Ishikawa (cell line): ENCODE results near the gene AMN1.

ENCODE experiments used
- CEBPB ChIP-seq: IDR thresholded peaks from 2 replicates; pipeline ENCODE4 v1.6.1; 2012
- CREB1 ChIP-seq: IDR thresholded peaks from 2 replicates; pipeline ENCODE4 v1.6.1; 2012; ENCODE audit warnings: low read depth
- EGR1 ChIP-seq: IDR thresholded peaks from 2 replicates; pipeline ENCODE4 v1.6.1; 2012
- MAX ChIP-seq: IDR thresholded peaks from 2 replicates; pipeline ENCODE4 v1.6.1; 2012
- RAD21 ChIP-seq: IDR thresholded peaks from 2 replicates; pipeline ENCODE4 v1.6.1; 2012; ENCODE audit warnings: low read depth
- TCF12 ChIP-seq: IDR thresholded peaks from 2 replicates; pipeline ENCODE4 v1.6.1; 2012; ENCODE audit warnings: low read depth
- TEAD4 ChIP-seq: IDR thresholded peaks from 2 replicates; pipeline ENCODE4 v1.6.1; 2012
- USF1 ChIP-seq: IDR thresholded peaks from 2 replicates; pipeline ENCODE4 v1.6.1; 2012
- YY1 ChIP-seq: IDR thresholded peaks from 2 replicates; pipeline ENCODE4 v1.6.1; 2012; ENCODE audit warnings: low read depth

- TF ChIP-seq CEBPB (no peak), USF1 (no peak), MAX (no peak), TEAD4 (no peak), EGR1 (no peak), RAD21 (no peak), YY1 (no peak), TCF12 (no peak), CREB1 (no peak)
Observed at GRCh38 chr12:31651893-31652521, 76.8 kb downstream of the AMN1 start.
